ENCODE data around the gene FAF1. TPM values are rescaled to one million over a fixed set of nuclear protein-coding genes. Genes with fewer than 3 reads are reported as not detected.

Gene FAF1
- polyA plus RNA-seq, 2 donors: 18.4 to 32.1 TPM

GRCh38 chr1:50416150-50416527 is 543.9 kb downstream of the FAF1 start:
- Histone ChIP-seq H3K4me1 (ENCODE audit: control insufficient read depth in 2 of 2, insufficient read depth in 2 of 2, low read length in 1 of 2) (peaks cover 0 to 7% of the 10 kb centered on the region in 2 donors), H3K27me3 (ENCODE audit: control insufficient read depth in 1 of 2, insufficient read depth in 2 of 2, low read length in 2 of 2) (peaks cover 3 to 25% of the 10 kb centered on the region in 2 donors), H3K9me3 (ENCODE audit: control insufficient read depth in 2 of 2, insufficient read depth in 1 of 2, low read depth in 1 of 2, low read length in 1 of 2) (peaks cover 5 to 12% of the 10 kb centered on the region in 2 donors), H3K4me3 (ENCODE audit: low read depth in 1 of 2, low read length in 2 of 2) (no peak overlapping the region), H3K36me3 (ENCODE audit: control insufficient read depth in 2 of 2, insufficient read depth in 2 of 2, low read length in 1 of 2) (no peaks in the 10 kb centered on the region), H3K27ac (ENCODE audit: low read depth in 2 of 2, low read length in 1 of 2) (no peak overlapping the region)
- 13 to 22% methylated on average over 25 of the region's 25 CpGs for WGBS, 2 donors

GRCh38 chr1:50415235-50416149 is 544.6 kb downstream of the FAF1 start:
- WGBS, 2 donors: 26 to 40% methylated on average over 53 to 56 of the region's 56 CpGs
- H3K27me3 ChIP-seq (ENCODE audit: control insufficient read depth in 1 of 2, insufficient read depth in 2 of 2, low read length in 2 of 2): peaks cover 3 to 25% of the 10 kb centered on the region in 2 donors

GRCh38 chr1:50414853-50415234 is 545.2 kb downstream of the FAF1 start:
- WGBS, 2 donors: 61 to 63% methylated on average over 7 of the region's 7 CpGs
- H3K4me3 ChIP-seq (ENCODE audit: low read depth in 1 of 2, low read length in 2 of 2): no peak overlapping the region
- peaks cover 3 to 22% of the 10 kb centered on the region in 2 donors for H3K27me3 ChIP-seq (ENCODE audit: control insufficient read depth in 1 of 2, insufficient read depth in 2 of 2, low read length in 2 of 2)
- no peaks in the 10 kb centered on the region for H3K36me3 ChIP-seq (ENCODE audit: control insufficient read depth in 2 of 2, insufficient read depth in 2 of 2, low read length in 1 of 2)
- H3K9me3 ChIP-seq (ENCODE audit: control insufficient read depth in 2 of 2, insufficient read depth in 1 of 2, low read depth in 1 of 2, low read length in 1 of 2): peaks cover 5 to 10% of the 10 kb centered on the region in 2 donors
- no peak overlapping the region for H3K27ac ChIP-seq (ENCODE audit: low read depth in 2 of 2, low read length in 1 of 2)
- H3K4me1 ChIP-seq (ENCODE audit: control insufficient read depth in 2 of 2, insufficient read depth in 2 of 2, low read length in 1 of 2): peaks cover 0 to 5% of the 10 kb centered on the region in 2 donors

More at GRCh38 chr1:50415235-50416149, 544.6 kb downstream of the FAF1 start:
- H3K9me3 ChIP-seq (ENCODE audit: control insufficient read depth in 2 of 2, insufficient read depth in 1 of 2, low read depth in 1 of 2, low read length in 1 of 2): peaks cover 5 to 10% of the 10 kb centered on the region in 2 donors
- H3K36me3 ChIP-seq (ENCODE audit: control insufficient read depth in 2 of 2, insufficient read depth in 2 of 2, low read length in 1 of 2): no peaks in the 10 kb centered on the region
- H3K4me1 ChIP-seq (ENCODE audit: control insufficient read depth in 2 of 2, insufficient read depth in 2 of 2, low read length in 1 of 2): peaks cover 0 to 5% of the 10 kb centered on the region in 2 donors
- H3K4me3 ChIP-seq (ENCODE audit: low read depth in 1 of 2, low read length in 2 of 2): no peak overlapping the region
- H3K27ac ChIP-seq (ENCODE audit: low read depth in 2 of 2, low read length in 1 of 2): no peak overlapping the region

- peaks cover 0 to 5% of the 10 kb centered on the region in 2 donors for H3K4me1 ChIP-seq (ENCODE audit: control insufficient read depth in 2 of 2, insufficient read depth in 2 of 2, low read length in 1 of 2)
- no peak overlapping the region for H3K27ac ChIP-seq (ENCODE audit: low read depth in 2 of 2, low read length in 1 of 2)
- no peaks in the 10 kb centered on the region for H3K36me3 ChIP-seq (ENCODE audit: control insufficient read depth in 2 of 2, insufficient read depth in 2 of 2, low read length in 1 of 2)
- no peak overlapping the region for H3K4me3 ChIP-seq (ENCODE audit: low read depth in 1 of 2, low read length in 2 of 2)
- 95 to 96% methylated on average over 1 of the region's 1 CpG for WGBS, 2 donors
- peaks cover 5 to 7% of the 10 kb centered on the region in 2 donors for H3K9me3 ChIP-seq (ENCODE audit: control insufficient read depth in 2 of 2, insufficient read depth in 1 of 2, low read depth in 1 of 2, low read length in 1 of 2)
- peaks cover 3 to 19% of the 10 kb centered on the region in 2 donors for H3K27me3 ChIP-seq (ENCODE audit: control insufficient read depth in 1 of 2, insufficient read depth in 2 of 2, low read length in 2 of 2)
Observed at GRCh38 chr1:50412813-50413476, 547.1 kb downstream of the FAF1 start.

GRCh38 chr1:50405814-50406213 is 554.3 kb downstream of the FAF1 start:
- Histone ChIP-seq H3K9me3 (ENCODE audit: control insufficient read depth in 2 of 2, insufficient read depth in 1 of 2, low read depth in 1 of 2, low read length in 1 of 2) (no peaks in the 10 kb centered on the region), H3K4me3 (ENCODE audit: low read depth in 1 of 2, low read length in 2 of 2) (no peak overlapping the region), H3K27ac (ENCODE audit: low read depth in 2 of 2, low read length in 1 of 2) (no peak overlapping the region), H3K4me1 (ENCODE audit: control insufficient read depth in 2 of 2, insufficient read depth in 2 of 2, low read length in 1 of 2) (no peaks in the 10 kb centered on the region), H3K36me3 (ENCODE audit: control insufficient read depth in 2 of 2, insufficient read depth in 2 of 2, low read length in 1 of 2) (no peaks in the 10 kb centered on the region), H3K27me3 (ENCODE audit: control insufficient read depth in 1 of 2, insufficient read depth in 2 of 2, low read length in 2 of 2) (no peaks in the 10 kb centered on the region)
- 78 to 88% methylated on average over 4 of the region's 4 CpGs for WGBS, 2 donors

- 53% methylated on average over 2 of the region's 2 CpGs for WGBS, 2 donors
Observed at GRCh38 chr1:50393522-50394120, 566.4 kb downstream of the FAF1 start.

More at GRCh38 chr1:50393522-50394120, 566.4 kb downstream of the FAF1 start:
- H3K9me3 ChIP-seq (ENCODE audit: control insufficient read depth in 2 of 2, insufficient read depth in 1 of 2, low read depth in 1 of 2, low read length in 1 of 2): no peaks in the 10 kb centered on the region
- no peaks in the 10 kb centered on the region for H3K27me3 ChIP-seq (ENCODE audit: control insufficient read depth in 1 of 2, insufficient read depth in 2 of 2, low read length in 2 of 2)
- no peak overlapping the region for H3K27ac ChIP-seq (ENCODE audit: low read depth in 2 of 2, low read length in 1 of 2)
- no peak overlapping the region for H3K4me3 ChIP-seq (ENCODE audit: low read depth in 1 of 2, low read length in 2 of 2)
- no peaks in the 10 kb centered on the region for H3K4me1 ChIP-seq (ENCODE audit: control insufficient read depth in 2 of 2, insufficient read depth in 2 of 2, low read length in 1 of 2)
- H3K36me3 ChIP-seq (ENCODE audit: control insufficient read depth in 2 of 2, insufficient read depth in 2 of 2, low read length in 1 of 2): no peaks in the 10 kb centered on the region

Other genes with a start within 250 kb of the FAF1 start
- gene CDKN2C, start 10.0 kb upstream of the FAF1 start, polyA plus RNA-seq: 10 to 100 TPM in 1 of 2 donors, 1 to 10 TPM in 1; 9.3 to 15.7 TPM
- not detected for gene C1orf185, start 142.0 kb upstream of the FAF1 start, polyA plus RNA-seq